HCT116 (cell line): ENCODE measurements around the gene ANKRD62. TPM values are rescaled to one million over a fixed set of nuclear protein-coding genes. Genes with fewer than 3 reads are reported as not detected.
A peak's percentile ranks its signal among the peaks of the same experiment; 100 is the strongest.

ENCODE experiments used
- ATAC-seq: fragments of 200-7000 bp; cut with Tn5 transposase; 2 replicates; pipeline ENCODE4 v1.9.1; 2020; ENCODE audit warnings: mild to moderate bottlenecking, moderate library complexity
- BruUV-seq: library from RNA; stranded (reverse); fragments of 400-500 nt; replicated peaks from 2 replicates; lab custom pipeline; 2021; lab: Mats Ljungman, UMichigan
- CTCF ChIA-PET: fragments of 300-600 bp; sonication (Branson Sonifier 250); formaldehyde crosslinking; loops from one replicate; lab custom pipeline; 2021; ENCODE audit warnings: antibody characterized with exemption; lab: Charles Lee
- POLR2A ChIA-PET: fragments of 300-600, 350-600 bp; sonication (Branson Sonifier 250); formaldehyde crosslinking; loops from one replicate; lab custom pipeline; 2021; ENCODE audit warnings: antibody characterized with exemption; lab: Charles Lee
- RAD21 ChIA-PET, 2 experiments: fragments of 300-600 bp; sonication (Branson Sonifier 250); formaldehyde crosslinking; loops; one replicate each; lab custom pipeline; 2023; ENCODE audit warnings: low total read pairs in 2 of 2; ENCODE audit not compliant: uncharacterized antibody in 2 of 2, unreplicated experiment in 2 of 2, low non-redundant PET in 1 of 2; lab: Charles Lee
- DNase-seq: peaks from one replicate; pipeline ENCODE4 v3.0.0-alpha.2; 2010; ENCODE audit warnings: low read depth, low spot score
- H2AFZ ChIP-seq: fragments of 200-600 bp; shearing (Covaris generic), sonication (generic); 2 replicates; pipeline ENCODE4 v1.6.1; 2017; ENCODE audit warnings: low read depth, mixed run types, mixed read lengths, antibody characterized with exemption, low read length; ENCODE audit not compliant: poor library complexity, severe bottlenecking
- H3K27ac ChIP-seq: 2 replicates; pipeline ENCODE4 v1.5.1; 2012; ENCODE audit warnings: low read depth, low read length
- H3K27me3 ChIP-seq: fragments of 200-600 bp; sonication (generic); 2 replicates; pipeline ENCODE4 v1.6.1; 2016; ENCODE audit warnings: mixed run types, low read length, mixed read lengths; ENCODE audit not compliant: insufficient read depth
- H3K36me3 ChIP-seq, 2 experiments: fragments of 200-500 bp in 1 of 2; fragments of 200-600 bp in 1 of 2; sonication (Bioruptor generic) in 1 of 2; sonication (generic) in 1 of 2; 2 replicates each; pipeline versions ENCODE4 v1.5.1 to v1.6.1; 2014 to 2016; ENCODE audit warnings: low read length in 2 of 2, inconsistent platforms in 1 of 2, mixed read lengths in 1 of 2, mixed run types in 1 of 2; ENCODE audit not compliant: insufficient read depth in 2 of 2, control insufficient read depth in 1 of 2
- H3K4me1 ChIP-seq, 2 experiments: fragments of 200-600 bp in 1 of 2; sonication (generic) in 1 of 2; 2 replicates each; pipeline versions ENCODE4 v1.5.1 to v1.6.1; 2012 to 2017; ENCODE audit warnings: low read length in 2 of 2, inconsistent platforms in 1 of 2, mild to moderate bottlenecking in 1 of 2, mixed read lengths in 1 of 2, mixed run types in 1 of 2, moderate library complexity in 1 of 2; ENCODE audit not compliant: insufficient read depth in 2 of 2, control insufficient read depth in 1 of 2
- H3K4me2 ChIP-seq: fragments of 200-600 bp; sonication (generic); 2 replicates; pipeline ENCODE4 v1.6.1; 2017; ENCODE audit warnings: mixed run types, low read length, mixed read lengths
- H3K4me3 ChIP-seq, 2 experiments: fragments of 200-600 bp in 1 of 2; sonication (generic) in 1 of 2; replicated peaks in 1 of 2; 2 replicates each; pipeline ENCODE4 v1.5.1; 2011 to 2016; ENCODE audit warnings: low read length in 2 of 2, control low read depth in 1 of 2, low read depth in 1 of 2, mild to moderate bottlenecking in 1 of 2, mixed read lengths in 1 of 2, mixed run types in 1 of 2
- H3K79me2 ChIP-seq: fragments of 200-600 bp; sonication (generic); 2 replicates; pipeline ENCODE4 v1.6.1; 2017; ENCODE audit warnings: mild to moderate bottlenecking, mixed run types, low read length, moderate library complexity, mixed read lengths; ENCODE audit not compliant: insufficient read depth
- H3K9ac ChIP-seq: fragments of 200-600 bp; sonication (generic); 2 replicates; pipeline ENCODE4 v1.6.1; 2016; ENCODE audit warnings: low read length, mixed read lengths
- H3K9me2 ChIP-seq: fragments of 200-600 bp; sonication (generic), shearing (Covaris generic); 2 replicates; pipeline ENCODE4 v1.6.1; 2017; ENCODE audit warnings: mixed run types, mild to moderate bottlenecking, moderate library complexity; ENCODE audit not compliant: insufficient read depth
- H3K9me3 ChIP-seq, 2 experiments: fragments of 200-500 bp in 1 of 2; fragments of 200-600 bp in 1 of 2; sonication (Bioruptor generic) in 1 of 2; sonication (generic) in 1 of 2; 2 replicates each; pipeline ENCODE4 v1.6.1; 2014 to 2017; ENCODE audit warnings: low read length in 2 of 2, mixed read lengths in 2 of 2, inconsistent platforms in 1 of 2, low read depth in 1 of 2, mild to moderate bottlenecking in 1 of 2, mixed run types in 1 of 2, moderate library complexity in 1 of 2; ENCODE audit not compliant: control insufficient read depth in 1 of 2, insufficient read depth in 1 of 2
- H4K20me1 ChIP-seq: fragments of 200-600 bp; sonication (generic), shearing (Covaris generic); 2 replicates; pipeline ENCODE4 v1.6.1; 2017; ENCODE audit warnings: mixed run types, mild to moderate bottlenecking, moderate library complexity; ENCODE audit not compliant: insufficient read depth
- CBX3 ChIP-seq: IDR thresholded peaks from 2 replicates; pipeline ENCODE4 v1.6.1; 2012; ENCODE audit warnings: low read depth
- CEBPB ChIP-seq: IDR thresholded peaks from 2 replicates; pipeline ENCODE4 v1.6.1; 2012; ENCODE audit warnings: low read depth
- EGR1 ChIP-seq: IDR thresholded peaks from 2 replicates; pipeline ENCODE4 v1.6.1; 2012; ENCODE audit warnings: low read depth
- EZH2phosphoT487 ChIP-seq: fragments of 200-600 bp; IDR thresholded peaks from 2 replicates; pipeline ENCODE4 v1.6.1; 2018; ENCODE audit warnings: antibody characterized with exemption, borderline replicate concordance
- FOSL1 ChIP-seq: IDR thresholded peaks from 2 replicates; pipeline ENCODE4 v1.6.1; 2012; ENCODE audit warnings: low read depth
- JUND ChIP-seq: IDR thresholded peaks from 2 replicates; pipeline ENCODE4 v1.6.1; 2012
- POLR2A ChIP-seq: IDR thresholded peaks from 2 replicates; pipeline ENCODE4 v1.7.0; 2011; ENCODE audit warnings: borderline replicate concordance; ENCODE audit not compliant: insufficient read depth, insufficient read length; ENCODE audit errors: extremely low read depth
- POLR2AphosphoS5 ChIP-seq: IDR thresholded peaks from 2 replicates; pipeline ENCODE4 v1.6.1; 2011; ENCODE audit warnings: mild to moderate bottlenecking, low read depth, low read length, moderate library complexity
- SIN3A ChIP-seq: IDR thresholded peaks from 2 replicates; pipeline ENCODE4 v1.6.1; 2012; ENCODE audit warnings: low read depth
- SP1 ChIP-seq: IDR thresholded peaks from 2 replicates; pipeline ENCODE4 v1.6.1; 2012; ENCODE audit warnings: low read depth
- SRF ChIP-seq: IDR thresholded peaks from 2 replicates; pipeline ENCODE4 v1.6.1; 2012; ENCODE audit warnings: low read depth
- TCF7L2 ChIP-seq: IDR thresholded peaks from 2 replicates; pipeline ENCODE4 v1.7.0; 2011; ENCODE audit warnings: borderline replicate concordance, inconsistent platforms; ENCODE audit not compliant: insufficient read depth, insufficient read length; ENCODE audit errors: extremely low read depth
- YY1 ChIP-seq: IDR thresholded peaks from 2 replicates; pipeline ENCODE4 v1.6.1; 2011; ENCODE audit warnings: low read length, low read depth, moderate library complexity, mild to moderate bottlenecking; ENCODE audit not compliant: insufficient replicate concordance; ENCODE audit errors: extremely low read depth
- ZFX ChIP-seq: fragments of 450-650 bp; IDR thresholded peaks from 2 replicates; pipeline ENCODE4 v1.6.1; 2017
- ZNF274 ChIP-seq: fragments of 200-500 bp; sonication (Bioruptor generic); IDR thresholded peaks from 2 replicates; pipeline ENCODE4 v1.6.1; 2014; ENCODE audit warnings: mild to moderate bottlenecking, low read depth, low read length, inconsistent platforms
- intact Hi-C: fragments of 100-400 bp; cut with micrococcal nuclease; formaldehyde crosslinking; loops from 2 replicates; pipeline ENCODE4 v1.10.0; 2022
- total RNA-seq: library from RNA; stranded (reverse); gene quantifications from one replicate; pipeline ENCODE4 v1.2.1, GENCODE V29; 2021; ENCODE audit not compliant: unreplicated experiment
- TF ChIP-seq, protein P1 (sequence below): IDR thresholded peaks from 2 replicates; pipeline ENCODE4 v1.6.1; 2012
- TF ChIP-seq, protein P2 (sequence below), 3 experiments: fragments of 200-600 bp in 1 of 3; sonication (generic) in 1 of 3; IDR thresholded peaks in 2 of 3; conservative IDR thresholded peaks in 1 of 3; 2 replicates each; pipeline ENCODE4 v1.5.1; 2012 to 2017; ENCODE audit warnings: low read depth in 2 of 3, low read length in 2 of 3, antibody characterized with exemption in 1 of 3, borderline replicate concordance in 1 of 3, control low read depth in 1 of 3, mild to moderate bottlenecking in 1 of 3, mixed read lengths in 1 of 3, mixed run types in 1 of 3, moderate library complexity in 1 of 3; ENCODE audit not compliant: insufficient read depth in 1 of 3
- TF ChIP-seq, protein P3 (sequence below): IDR thresholded peaks from 2 replicates; pipeline ENCODE4 v1.6.1; 2011; ENCODE audit warnings: mild to moderate bottlenecking, low read length, moderate library complexity; ENCODE audit not compliant: insufficient replicate concordance; ENCODE audit errors: extremely low read depth
- TF ChIP-seq, protein P4 (sequence below): IDR thresholded peaks from 2 replicates; pipeline ENCODE4 v1.6.1; 2012
- TF ChIP-seq, protein P5 (sequence below): IDR thresholded peaks from 2 replicates; pipeline ENCODE4 v1.6.1; 2012; ENCODE audit warnings: low read depth

ANKRD62 gene
- total RNA-seq, 1 experiment from 2014 or later, result 0.34 TPM

DNA sequence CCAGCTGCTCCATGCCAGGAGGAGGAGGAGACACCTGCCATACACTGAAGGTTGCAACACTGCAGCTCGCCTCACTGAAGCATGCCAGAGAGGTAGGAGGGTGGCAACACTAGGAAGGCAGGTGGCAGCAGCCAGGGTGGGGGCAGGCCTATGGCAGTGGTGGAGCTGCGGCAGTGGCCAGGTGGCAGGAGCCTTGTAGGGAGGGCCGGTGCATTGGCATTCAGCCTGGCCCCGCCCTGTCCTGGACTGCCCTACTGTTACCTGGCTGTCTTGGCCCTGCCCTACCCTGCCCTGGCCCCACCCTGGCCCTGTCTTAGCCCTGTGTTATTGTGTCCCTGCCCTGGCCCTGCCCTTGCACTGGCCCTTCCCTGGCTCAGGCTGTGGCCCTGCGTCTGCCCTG is 7.4 kb upstream of the ANKRD62 start:
- no peaks in the 10 kb centered on the region for H3K9me2 ChIP-seq
- H3K4me2 ChIP-seq, result no peak overlapping the region
- H3K36me3 ChIP-seq, result no peaks in the 10 kb centered on the region
- DNase-seq, result no peak
- no peaks in the 10 kb centered on the region for H3K4me1 ChIP-seq
- no peak overlapping the region for H3K4me3 ChIP-seq
- H3K79me2 ChIP-seq, result no peaks in the 10 kb centered on the region
- no peak overlapping the region for H3K27ac ChIP-seq
- H4K20me1 ChIP-seq, result no peaks in the 10 kb centered on the region
- intact Hi-C loops, result no loop called here
- ChIA-PET RAD21 (no interaction called here), CTCF (no interaction called here), POLR2A (no interaction called here)
- no peak overlapping the region for H2AFZ ChIP-seq
- H3K9ac ChIP-seq, result no peak overlapping the region
- no TSS peak for BruUV-seq
- no peaks in the 10 kb centered on the region for H3K9me3 ChIP-seq
- H3K27me3 ChIP-seq, result no peaks in the 10 kb centered on the region
- ATAC-seq, result peak; percentile 67
- TF ChIP-seq CEBPB (no peak), EZH2phosphoT487 (no peak), ZFX (no peak), YY1 (no peak), SP1 (no peak), SIN3A (no peak), POLR2AphosphoS5 (no peak), FOSL1 (no peak), EGR1 (no peak), POLR2A (no peak), TCF7L2 (no peak), CBX3 (no peak), JUND (no peak), ZNF274 (no peak), SRF (no peak)
- TF ChIP-seq, protein P1, sequence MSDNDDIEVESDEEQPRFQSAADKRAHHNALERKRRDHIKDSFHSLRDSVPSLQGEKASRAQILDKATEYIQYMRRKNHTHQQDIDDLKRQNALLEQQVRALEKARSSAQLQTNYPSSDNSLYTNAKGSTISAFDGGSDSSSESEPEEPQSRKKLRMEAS, result no peak
- TF ChIP-seq, protein P2, sequence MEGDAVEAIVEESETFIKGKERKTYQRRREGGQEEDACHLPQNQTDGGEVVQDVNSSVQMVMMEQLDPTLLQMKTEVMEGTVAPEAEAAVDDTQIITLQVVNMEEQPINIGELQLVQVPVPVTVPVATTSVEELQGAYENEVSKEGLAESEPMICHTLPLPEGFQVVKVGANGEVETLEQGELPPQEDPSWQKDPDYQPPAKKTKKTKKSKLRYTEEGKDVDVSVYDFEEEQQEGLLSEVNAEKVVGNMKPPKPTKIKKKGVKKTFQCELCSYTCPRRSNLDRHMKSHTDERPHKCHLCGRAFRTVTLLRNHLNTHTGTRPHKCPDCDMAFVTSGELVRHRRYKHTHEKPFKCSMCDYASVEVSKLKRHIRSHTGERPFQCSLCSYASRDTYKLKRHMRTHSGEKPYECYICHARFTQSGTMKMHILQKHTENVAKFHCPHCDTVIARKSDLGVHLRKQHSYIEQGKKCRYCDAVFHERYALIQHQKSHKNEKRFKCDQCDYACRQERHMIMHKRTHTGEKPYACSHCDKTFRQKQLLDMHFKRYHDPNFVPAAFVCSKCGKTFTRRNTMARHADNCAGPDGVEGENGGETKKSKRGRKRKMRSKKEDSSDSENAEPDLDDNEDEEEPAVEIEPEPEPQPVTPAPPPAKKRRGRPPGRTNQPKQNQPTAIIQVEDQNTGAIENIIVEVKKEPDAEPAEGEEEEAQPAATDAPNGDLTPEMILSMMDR (IDR thresholded peaks at IDR 0.05 in 2 of 3, conservative IDR thresholded peaks at IDR 0.05 in 1 of 3; ENCODE audit: borderline replicate concordance in 1 of 3, insufficient read depth in 1 of 3, low read depth in 2 of 3, low read length in 2 of 3), result no peak
- TF ChIP-seq, protein P3, sequence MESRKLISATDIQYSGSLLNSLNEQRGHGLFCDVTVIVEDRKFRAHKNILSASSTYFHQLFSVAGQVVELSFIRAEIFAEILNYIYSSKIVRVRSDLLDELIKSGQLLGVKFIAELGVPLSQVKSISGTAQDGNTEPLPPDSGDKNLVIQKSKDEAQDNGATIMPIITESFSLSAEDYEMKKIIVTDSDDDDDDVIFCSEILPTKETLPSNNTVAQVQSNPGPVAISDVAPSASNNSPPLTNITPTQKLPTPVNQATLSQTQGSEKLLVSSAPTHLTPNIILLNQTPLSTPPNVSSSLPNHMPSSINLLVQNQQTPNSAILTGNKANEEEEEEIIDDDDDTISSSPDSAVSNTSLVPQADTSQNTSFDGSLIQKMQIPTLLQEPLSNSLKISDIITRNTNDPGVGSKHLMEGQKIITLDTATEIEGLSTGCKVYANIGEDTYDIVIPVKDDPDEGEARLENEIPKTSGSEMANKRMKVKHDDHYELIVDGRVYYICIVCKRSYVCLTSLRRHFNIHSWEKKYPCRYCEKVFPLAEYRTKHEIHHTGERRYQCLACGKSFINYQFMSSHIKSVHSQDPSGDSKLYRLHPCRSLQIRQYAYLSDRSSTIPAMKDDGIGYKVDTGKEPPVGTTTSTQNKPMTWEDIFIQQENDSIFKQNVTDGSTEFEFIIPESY, result no peak
- TF ChIP-seq, protein P4, sequence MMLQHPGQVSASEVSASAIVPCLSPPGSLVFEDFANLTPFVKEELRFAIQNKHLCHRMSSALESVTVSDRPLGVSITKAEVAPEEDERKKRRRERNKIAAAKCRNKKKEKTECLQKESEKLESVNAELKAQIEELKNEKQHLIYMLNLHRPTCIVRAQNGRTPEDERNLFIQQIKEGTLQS, result no peak
- TF ChIP-seq, protein P5, sequence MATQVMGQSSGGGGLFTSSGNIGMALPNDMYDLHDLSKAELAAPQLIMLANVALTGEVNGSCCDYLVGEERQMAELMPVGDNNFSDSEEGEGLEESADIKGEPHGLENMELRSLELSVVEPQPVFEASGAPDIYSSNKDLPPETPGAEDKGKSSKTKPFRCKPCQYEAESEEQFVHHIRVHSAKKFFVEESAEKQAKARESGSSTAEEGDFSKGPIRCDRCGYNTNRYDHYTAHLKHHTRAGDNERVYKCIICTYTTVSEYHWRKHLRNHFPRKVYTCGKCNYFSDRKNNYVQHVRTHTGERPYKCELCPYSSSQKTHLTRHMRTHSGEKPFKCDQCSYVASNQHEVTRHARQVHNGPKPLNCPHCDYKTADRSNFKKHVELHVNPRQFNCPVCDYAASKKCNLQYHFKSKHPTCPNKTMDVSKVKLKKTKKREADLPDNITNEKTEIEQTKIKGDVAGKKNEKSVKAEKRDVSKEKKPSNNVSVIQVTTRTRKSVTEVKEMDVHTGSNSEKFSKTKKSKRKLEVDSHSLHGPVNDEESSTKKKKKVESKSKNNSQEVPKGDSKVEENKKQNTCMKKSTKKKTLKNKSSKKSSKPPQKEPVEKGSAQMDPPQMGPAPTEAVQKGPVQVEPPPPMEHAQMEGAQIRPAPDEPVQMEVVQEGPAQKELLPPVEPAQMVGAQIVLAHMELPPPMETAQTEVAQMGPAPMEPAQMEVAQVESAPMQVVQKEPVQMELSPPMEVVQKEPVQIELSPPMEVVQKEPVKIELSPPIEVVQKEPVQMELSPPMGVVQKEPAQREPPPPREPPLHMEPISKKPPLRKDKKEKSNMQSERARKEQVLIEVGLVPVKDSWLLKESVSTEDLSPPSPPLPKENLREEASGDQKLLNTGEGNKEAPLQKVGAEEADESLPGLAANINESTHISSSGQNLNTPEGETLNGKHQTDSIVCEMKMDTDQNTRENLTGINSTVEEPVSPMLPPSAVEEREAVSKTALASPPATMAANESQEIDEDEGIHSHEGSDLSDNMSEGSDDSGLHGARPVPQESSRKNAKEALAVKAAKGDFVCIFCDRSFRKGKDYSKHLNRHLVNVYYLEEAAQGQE, result no peak
